WERI-Rb-1 (cell line): ENCODE results near the gene DMXL1.

Source experiments
- DNase-seq: peaks from one replicate; pipeline ENCODE4 v3.0.0-alpha.2; 2020
- H3K27ac ChIP-seq: fragments of 250-450 bp; sonication (Bioruptor Pico); 2 replicates; pipeline ENCODE4 v1.5.1; 2020; ENCODE audit warnings: mild to moderate bottlenecking, moderate library complexity
- H3K27me3 ChIP-seq: fragments of 250-450 bp; sonication (Bioruptor Pico); 2 replicates; pipeline ENCODE4 v1.5.1; 2021; ENCODE audit warnings: mild to moderate bottlenecking, low read depth, moderate library complexity; ENCODE audit not compliant: insufficient read depth, severe bottlenecking
- H3K36me3 ChIP-seq: fragments of 250-450 bp; sonication (Bioruptor Pico); 2 replicates; pipeline ENCODE4 v1.5.1; 2020; ENCODE audit warnings: mild to moderate bottlenecking, moderate library complexity
- H3K4me3 ChIP-seq: 2 replicates; pipeline ENCODE4 v1.5.1; 2011; ENCODE audit warnings: low read depth, mild to moderate bottlenecking, control low read depth, low read length
- H3K9me3 ChIP-seq: fragments of 250-450 bp; sonication (Bioruptor Pico); 2 replicates; pipeline ENCODE4 v1.5.1; 2021; ENCODE audit warnings: mild to moderate bottlenecking, moderate library complexity; ENCODE audit not compliant: severe bottlenecking
- TF ChIP-seq, protein P1 (sequence below): IDR thresholded peaks from 2 replicates; pipeline ENCODE4 v1.5.1; 2011; ENCODE audit warnings: low read depth, mild to moderate bottlenecking, control low read depth, inconsistent platforms, low read length

DMXL1 gene

DNA sequence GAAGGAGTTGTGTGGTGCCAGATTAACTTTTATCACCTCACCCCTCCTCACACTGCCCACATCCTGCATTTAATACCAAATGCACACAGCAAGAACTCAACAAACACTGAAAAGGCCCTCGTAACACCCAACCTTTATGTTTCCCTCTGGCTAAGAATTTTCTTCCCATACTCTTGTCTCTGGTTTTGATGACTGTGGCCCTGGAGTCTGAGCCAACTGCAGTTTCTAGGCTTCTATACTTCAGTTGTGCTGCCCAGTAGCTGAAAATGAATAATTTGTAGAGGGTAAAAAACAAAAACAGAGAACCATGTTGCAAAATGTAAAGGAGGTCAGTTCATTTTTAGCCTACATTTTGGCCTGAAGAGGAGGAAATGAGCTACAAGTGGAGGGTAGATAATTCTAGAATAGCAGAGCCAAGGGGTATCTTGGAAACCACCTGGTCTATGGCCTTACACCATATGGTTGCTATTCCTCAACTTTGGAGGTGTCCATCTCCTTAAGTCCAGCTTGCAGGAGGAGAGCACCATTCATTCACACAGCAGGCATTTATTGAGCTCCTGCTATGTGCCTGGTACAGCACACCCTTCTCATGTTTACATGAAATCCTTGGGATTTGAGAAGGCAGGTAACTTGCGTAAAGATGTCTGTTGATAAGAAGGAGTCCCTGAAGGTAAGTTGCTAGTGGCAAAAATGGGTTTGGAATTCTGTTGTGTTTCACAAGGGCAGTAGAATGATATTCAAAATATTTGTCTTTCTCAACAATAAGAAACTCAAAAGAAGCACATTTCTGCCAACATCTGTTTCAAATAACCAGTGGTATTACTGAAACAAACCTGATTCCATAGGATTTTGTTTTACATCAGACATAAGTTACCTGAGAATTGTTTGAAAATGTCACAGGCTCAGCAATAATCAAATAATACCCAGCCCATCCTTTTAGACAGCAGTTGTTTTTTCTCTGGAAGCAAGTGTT lies 201.2 kb downstream of the DMXL1 start:
- Histone ChIP-seq H3K4me3 (no peak overlapping the region), H3K9me3 (no peaks in the 10 kb centered on the region), H3K27me3 (no peaks in the 10 kb centered on the region), H3K27ac (no peak overlapping the region), H3K36me3 (peaks cover 8% of the 10 kb centered on the region; the same call in 1 of the 2 replicates)
- TF ChIP-seq, protein P1, sequence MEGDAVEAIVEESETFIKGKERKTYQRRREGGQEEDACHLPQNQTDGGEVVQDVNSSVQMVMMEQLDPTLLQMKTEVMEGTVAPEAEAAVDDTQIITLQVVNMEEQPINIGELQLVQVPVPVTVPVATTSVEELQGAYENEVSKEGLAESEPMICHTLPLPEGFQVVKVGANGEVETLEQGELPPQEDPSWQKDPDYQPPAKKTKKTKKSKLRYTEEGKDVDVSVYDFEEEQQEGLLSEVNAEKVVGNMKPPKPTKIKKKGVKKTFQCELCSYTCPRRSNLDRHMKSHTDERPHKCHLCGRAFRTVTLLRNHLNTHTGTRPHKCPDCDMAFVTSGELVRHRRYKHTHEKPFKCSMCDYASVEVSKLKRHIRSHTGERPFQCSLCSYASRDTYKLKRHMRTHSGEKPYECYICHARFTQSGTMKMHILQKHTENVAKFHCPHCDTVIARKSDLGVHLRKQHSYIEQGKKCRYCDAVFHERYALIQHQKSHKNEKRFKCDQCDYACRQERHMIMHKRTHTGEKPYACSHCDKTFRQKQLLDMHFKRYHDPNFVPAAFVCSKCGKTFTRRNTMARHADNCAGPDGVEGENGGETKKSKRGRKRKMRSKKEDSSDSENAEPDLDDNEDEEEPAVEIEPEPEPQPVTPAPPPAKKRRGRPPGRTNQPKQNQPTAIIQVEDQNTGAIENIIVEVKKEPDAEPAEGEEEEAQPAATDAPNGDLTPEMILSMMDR: no peak
- no peak for DNase-seq

DNA sequence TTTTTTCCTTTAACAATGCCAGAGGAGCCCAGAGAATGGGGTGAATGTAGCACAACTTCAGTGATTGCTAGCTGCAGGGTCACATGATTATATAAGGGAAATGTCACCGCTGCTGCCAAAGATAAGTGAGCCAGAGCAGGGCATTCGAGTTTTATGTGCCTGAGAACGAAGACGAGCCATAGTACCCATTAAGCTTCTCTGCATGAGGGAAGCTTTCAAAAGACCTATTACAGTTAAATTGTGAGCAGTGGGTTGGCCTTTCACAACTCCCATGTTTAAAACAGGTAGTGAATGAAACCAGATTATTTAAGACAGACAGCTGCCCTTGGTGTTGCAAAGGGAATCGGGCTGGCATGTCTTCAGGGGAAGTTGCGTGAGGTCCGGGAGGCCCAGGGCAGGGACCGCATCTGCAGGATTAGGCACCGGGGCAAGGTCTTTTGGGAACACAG lies 202.5 kb downstream of the DMXL1 start:
- Histone ChIP-seq H3K27ac (no peak overlapping the region), H3K36me3 (peaks cover 8% of the 10 kb centered on the region; the same call in 1 of the 2 replicates), H3K4me3 (no peak overlapping the region), H3K27me3 (no peaks in the 10 kb centered on the region), H3K9me3 (no peaks in the 10 kb centered on the region)
- no peak for DNase-seq
- TF ChIP-seq, protein P1: no peak

DNA sequence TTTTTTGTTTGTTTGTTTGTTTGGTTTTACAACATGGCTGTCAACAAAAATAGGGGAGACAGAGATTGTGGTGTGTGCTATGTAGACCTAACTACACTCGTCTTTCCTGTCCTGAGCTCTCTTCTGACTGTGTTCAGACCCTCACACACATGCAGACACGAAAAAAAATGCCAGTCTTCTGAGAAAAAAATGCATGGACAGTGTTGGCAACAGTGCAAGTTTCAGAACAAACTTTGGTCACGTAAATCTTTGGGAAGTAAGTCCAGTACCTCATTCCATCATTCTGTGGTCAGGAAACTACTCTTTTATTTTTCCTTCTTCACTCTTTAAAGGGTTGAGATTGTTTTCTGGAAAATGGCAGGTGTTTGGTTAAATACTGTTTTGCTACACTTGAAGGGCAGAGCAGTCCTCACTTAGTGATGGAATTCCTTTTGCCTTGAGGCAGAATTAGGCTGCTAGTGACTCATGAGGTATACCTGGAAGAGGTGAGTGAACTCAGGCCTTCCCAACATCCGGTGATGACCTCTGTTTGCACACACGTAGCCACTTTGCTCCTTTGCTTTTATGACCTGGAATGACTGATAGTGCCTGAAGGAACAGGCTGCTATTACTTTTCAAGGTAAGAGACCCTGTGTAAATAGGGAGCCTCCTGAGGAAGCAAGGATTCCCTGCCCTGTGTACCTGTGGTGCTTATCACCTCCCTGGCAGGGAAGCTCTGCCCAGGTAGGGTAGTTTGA lies 203.3 kb downstream of the DMXL1 start:
- TF ChIP-seq, protein P1: no peak
- no peak overlapping the region for H3K4me3 ChIP-seq
- no peaks in the 10 kb centered on the region for H3K9me3 ChIP-seq
- DNase-seq: no peak
- H3K27me3 ChIP-seq: no peaks in the 10 kb centered on the region
- H3K27ac ChIP-seq: no peak overlapping the region
- H3K36me3 ChIP-seq: peaks cover 8% of the 10 kb centered on the region; the same call in 1 of the 2 replicates

DNA sequence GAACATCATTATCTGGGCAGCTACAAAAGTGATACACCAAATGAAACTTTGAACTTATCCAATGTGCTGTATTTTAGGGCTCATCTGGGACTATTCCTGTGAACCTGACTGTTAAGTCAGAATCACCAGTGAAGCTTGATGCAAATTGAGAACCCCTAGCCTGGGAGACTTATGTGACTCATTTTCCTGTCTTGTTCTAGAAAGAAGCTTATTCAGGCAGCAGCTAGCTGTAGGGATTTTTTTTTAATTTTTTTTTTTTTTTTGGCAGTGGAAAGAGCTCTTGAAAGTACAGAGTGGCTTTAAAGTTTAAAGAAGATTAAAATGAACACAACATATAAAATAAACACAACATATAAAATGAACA lies 203.9 kb downstream of the DMXL1 start:
- H3K9me3 ChIP-seq: no peaks in the 10 kb centered on the region
- H3K4me3 ChIP-seq: no peak overlapping the region
- H3K27ac ChIP-seq: no peak overlapping the region
- DNase-seq: no peak
- H3K27me3 ChIP-seq: no peaks in the 10 kb centered on the region
- peaks cover 4% of the 10 kb centered on the region; the same call in 1 of the 2 replicates for H3K36me3 ChIP-seq
- TF ChIP-seq, protein P1: no peak

DNA sequence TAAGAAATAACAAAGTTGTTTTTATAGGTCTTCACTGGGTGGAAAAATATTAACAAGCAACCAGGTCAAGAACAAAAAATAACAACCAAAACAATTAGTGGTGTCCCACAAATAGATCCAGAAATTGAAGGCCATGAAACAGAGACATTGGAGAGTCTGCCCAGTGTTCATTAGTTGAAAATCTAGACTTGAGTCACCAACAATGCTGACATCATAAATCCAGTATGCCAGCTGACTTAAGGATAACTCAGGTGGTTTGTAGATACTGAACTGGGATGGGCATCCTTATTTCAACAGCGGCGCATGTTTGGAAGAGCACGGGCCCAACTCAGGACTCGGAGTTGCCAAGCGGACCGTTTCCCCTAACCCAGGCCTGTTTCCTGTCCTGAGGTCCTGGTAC lies 204.3 kb downstream of the DMXL1 start:
- Histone ChIP-seq H3K36me3 (peaks cover 4% of the 10 kb centered on the region; the same call in 1 of the 2 replicates), H3K27me3 (no peaks in the 10 kb centered on the region), H3K9me3 (no peaks in the 10 kb centered on the region), H3K27ac (no peak overlapping the region), H3K4me3 (no peak overlapping the region)
- TF ChIP-seq, protein P1: no peak
- no peak for DNase-seq
